GM12891 (cell line): ENCODE data around the gene PRSS1.
A peak's percentile ranks its signal among the peaks of the same experiment; 100 is the strongest.

Source experiments
- PAX5 ChIP-seq: IDR thresholded peaks from 2 replicates; pipeline ENCODE4 v1.6.1; 2011; ENCODE audit warnings: low read length, moderate library complexity, mild to moderate bottlenecking; ENCODE audit not compliant: insufficient read depth, severe bottlenecking
- POLR2A ChIP-seq: IDR thresholded peaks from 2 replicates; pipeline ENCODE4 v1.6.1; 2011; ENCODE audit warnings: low read depth, low read length, control low read depth
- POLR2AphosphoS5 ChIP-seq: IDR thresholded peaks from 2 replicates; pipeline ENCODE4 v1.6.1; 2011; ENCODE audit warnings: low read depth, low read length, control low read depth
- POU2F2 ChIP-seq: IDR thresholded peaks from 2 replicates; pipeline ENCODE4 v1.6.1; 2011; ENCODE audit warnings: low read depth, mild to moderate bottlenecking, control low read depth, low read length, moderate library complexity
- TAF1 ChIP-seq: IDR thresholded peaks from 2 replicates; pipeline ENCODE4 v1.6.1; 2011; ENCODE audit warnings: low read depth, low read length, control low read depth

- TF ChIP-seq TAF1: no peak
- TF ChIP-seq POLR2AphosphoS5: no peak
- no peak for TF ChIP-seq POLR2A
- no peak for TF ChIP-seq PAX5
- TF ChIP-seq POU2F2: peak; percentile 87
Measured at GRCh38 chr7:142733271-142733670, 16.0 kb upstream of the PRSS1 start.
